Smooth muscle cell (in vitro differentiated cells): ENCODE results near the gene ZBTB46. TPM values are rescaled to one million over a fixed set of nuclear protein-coding genes. Genes with fewer than 3 reads are reported as not detected.

Source experiments
- DNase-seq: peaks from one replicate; lab custom pipeline; 2025; ENCODE audit not compliant: unreplicated experiment; lab: John Stamatoyannopoulos, UW
- H2AFZ ChIP-seq: fragments of 200-600 bp; sonication (generic); 2 replicates; pipeline ENCODE4 v1.6.0; 2016; ENCODE audit warnings: antibody characterized with exemption, low read depth, mild to moderate bottlenecking
- H3F3A ChIP-seq: fragments of 200-600 bp; sonication (generic); 2 replicates; pipeline ENCODE4 v1.6.0; 2017; ENCODE audit warnings: antibody characterized with exemption, low read depth
- H3K27ac ChIP-seq: fragments of 200-600 bp; sonication (generic); 2 replicates; pipeline ENCODE4 v1.5.1; 2016; ENCODE audit warnings: low read depth, mild to moderate bottlenecking
- H3K27me3 ChIP-seq: fragments of 200-600 bp; sonication (generic); 2 replicates; pipeline ENCODE4 v1.6.1; 2016; ENCODE audit warnings: low read depth, mild to moderate bottlenecking
- H3K36me3 ChIP-seq: fragments of 200-600 bp; sonication (generic); 2 replicates; pipeline ENCODE4 v1.5.1; 2016; ENCODE audit warnings: low read depth
- H3K4me1 ChIP-seq: fragments of 200-600 bp; sonication (generic); 2 replicates; pipeline ENCODE4 v1.5.1; 2016; ENCODE audit warnings: low read depth
- H3K4me2 ChIP-seq: fragments of 200-600 bp; sonication (generic); 2 replicates; pipeline ENCODE4 v1.6.0; 2016; ENCODE audit warnings: mild to moderate bottlenecking
- H3K4me3 ChIP-seq: fragments of 200-600 bp; sonication (generic); 2 replicates; pipeline ENCODE4 v1.5.1; 2016; ENCODE audit warnings: mild to moderate bottlenecking
- H3K79me2 ChIP-seq: fragments of 200-600 bp; sonication (generic); 2 replicates; pipeline ENCODE4 v1.6.0; 2016; ENCODE audit warnings: low read depth, mild to moderate bottlenecking
- H3K9ac ChIP-seq: fragments of 200-600 bp; sonication (generic); 2 replicates; pipeline ENCODE4 v1.6.0; 2016; ENCODE audit warnings: low read depth
- H3K9me3 ChIP-seq: fragments of 200-600 bp; sonication (generic); replicated peaks from 2 replicates; pipeline ENCODE4 v1.5.1; 2016; ENCODE audit warnings: low read depth
- H4K20me1 ChIP-seq: fragments of 200-600 bp; sonication (generic); 2 replicates; pipeline ENCODE4 v1.6.0; 2016; ENCODE audit warnings: low read depth
- CTCF ChIP-seq: fragments of 200-600 bp; sonication (generic); IDR thresholded peaks from 2 replicates; pipeline ENCODE4 v1.5.1; 2017; ENCODE audit warnings: borderline replicate concordance, mild to moderate bottlenecking, antibody characterized with exemption; ENCODE audit not compliant: insufficient read depth, poor library complexity, severe bottlenecking
- WGBS: methylation state at CpG from one replicate; pipeline ENCODE4 v1.1.7; 2016; ENCODE audit warnings: low lambda C conversion rate; 5-methylcytosine and 5-hydroxymethylcytosine counted together
- polyA plus RNA-seq: library from polyadenylated mRNA; unstranded; fragments of >200 nt; fragmentation: Nextera tagmentation; extraction: Ambion mirVana; gene quantifications from 2 replicates; pipeline ENCODE4 v1.2.1, GENCODE V29; 2016
- total RNA-seq: library from RNA; depleted of rRNA; stranded (reverse); fragments of >200 nt; gene quantifications from 2 replicates; pipeline ENCODE4 v1.2.3, GENCODE V29; 2014

ZBTB46 gene
- total and polyA plus RNA-seq, 2 experiments from 2014 or later: 2.3 to 2.7 TPM

DNA sequence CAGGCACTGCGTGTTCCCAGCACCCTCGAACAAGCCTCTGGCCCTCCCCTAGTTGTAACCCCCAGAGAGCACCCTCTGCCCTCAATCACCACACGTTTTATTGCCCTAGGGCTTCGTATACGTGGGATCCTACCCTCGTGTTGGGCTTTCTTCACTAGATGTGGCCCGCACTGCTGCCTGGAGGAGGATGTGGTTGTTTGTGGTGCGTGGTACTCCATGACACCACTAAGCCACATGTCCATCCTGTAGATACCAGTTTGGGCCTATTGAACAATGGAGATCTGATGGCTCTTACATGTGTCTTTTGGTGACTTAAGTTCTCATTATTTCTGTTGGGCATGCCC is 74.4 kb downstream of the ZBTB46 start:
- Histone ChIP-seq H3F3A (no peaks in the 10 kb centered on the region), H3K9ac (no peak overlapping the region), H3K36me3 (no peaks in the 10 kb centered on the region), H4K20me1 (no peaks in the 10 kb centered on the region), H3K4me2 (no peak overlapping the region), H3K4me1 (no peaks in the 10 kb centered on the region), H3K27ac (no peak overlapping the region), H3K79me2 (no peaks in the 10 kb centered on the region), H3K27me3 (no peaks in the 10 kb centered on the region), H2AFZ (no peak overlapping the region), H3K9me3 (no peaks in the 10 kb centered on the region), H3K4me3 (no peak overlapping the region)
- no peak for DNase-seq
- 84% methylated on average over 8 of the region's 8 CpGs for WGBS
- no peak for TF ChIP-seq CTCF

DNA sequence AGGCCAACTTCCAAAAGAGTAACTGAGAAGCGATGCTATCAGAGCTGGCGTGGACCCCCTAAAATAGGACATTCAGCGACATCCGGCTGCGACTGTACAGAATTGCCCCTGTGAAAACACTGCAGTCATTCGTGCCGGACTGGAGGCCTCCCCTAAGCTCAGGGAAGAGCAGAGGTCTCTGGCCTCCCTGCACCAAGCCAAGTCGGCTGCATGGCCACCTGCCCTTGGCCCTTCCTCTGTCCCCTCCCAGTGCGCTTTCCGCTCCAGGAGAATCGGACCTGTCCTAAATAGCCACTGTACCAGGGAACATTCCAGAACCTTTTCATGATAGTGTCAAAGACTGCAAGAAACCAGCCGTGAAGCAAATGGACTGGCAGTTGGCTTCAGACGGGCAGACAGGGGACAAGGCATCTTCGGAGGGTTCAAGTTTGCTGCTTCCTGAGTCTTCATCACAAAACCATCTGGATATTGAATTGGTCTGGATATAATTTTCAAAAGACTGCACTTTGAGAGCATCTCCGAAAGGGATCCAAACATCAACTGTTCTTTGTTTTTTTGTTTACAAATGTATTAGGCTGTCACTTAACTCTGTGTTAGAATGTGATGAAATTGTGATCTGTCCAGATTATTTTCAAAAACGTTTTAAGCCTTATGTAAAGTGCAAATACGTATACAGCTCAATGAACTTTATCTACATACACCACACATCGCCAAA is 75.0 kb downstream of the ZBTB46 start:
- Histone ChIP-seq H2AFZ (no peak overlapping the region), H3K9me3 (no peaks in the 10 kb centered on the region), H3K4me2 (no peak overlapping the region), H3K27me3 (no peaks in the 10 kb centered on the region), H3K4me1 (no peaks in the 10 kb centered on the region), H3K36me3 (no peaks in the 10 kb centered on the region), H3K27ac (no peak overlapping the region), H3K79me2 (no peaks in the 10 kb centered on the region), H4K20me1 (no peaks in the 10 kb centered on the region), H3K9ac (no peak overlapping the region), H3F3A (no peaks in the 10 kb centered on the region), H3K4me3 (no peak overlapping the region)
- no peak for DNase-seq
- 90% methylated on average over 18 of the region's 18 CpGs for WGBS
- TF ChIP-seq CTCF: no peak

GRCh38 chr20:63754008-63754407 is 77.1 kb downstream of the ZBTB46 start:
- WGBS: 23% methylated on average over 16 of the region's 16 CpGs
- H3K27me3 ChIP-seq: no peaks in the 10 kb centered on the region
- no peak for TF ChIP-seq CTCF
- no peak overlapping the region for H3K27ac ChIP-seq
- DNase-seq: no peak
- H3K4me1 ChIP-seq: no peaks in the 10 kb centered on the region
- no peaks in the 10 kb centered on the region for H3K9me3 ChIP-seq
- H3K36me3 ChIP-seq: no peaks in the 10 kb centered on the region
- H3K4me3 ChIP-seq: no peak overlapping the region
- H3K79me2 ChIP-seq: no peaks in the 10 kb centered on the region
- no peaks in the 10 kb centered on the region for H3F3A ChIP-seq
- H3K4me2 ChIP-seq: peak overlapping the region; percentile 36
- H3K9ac ChIP-seq: no peak overlapping the region
- H2AFZ ChIP-seq: no peak overlapping the region
- no peaks in the 10 kb centered on the region for H4K20me1 ChIP-seq

DNA sequence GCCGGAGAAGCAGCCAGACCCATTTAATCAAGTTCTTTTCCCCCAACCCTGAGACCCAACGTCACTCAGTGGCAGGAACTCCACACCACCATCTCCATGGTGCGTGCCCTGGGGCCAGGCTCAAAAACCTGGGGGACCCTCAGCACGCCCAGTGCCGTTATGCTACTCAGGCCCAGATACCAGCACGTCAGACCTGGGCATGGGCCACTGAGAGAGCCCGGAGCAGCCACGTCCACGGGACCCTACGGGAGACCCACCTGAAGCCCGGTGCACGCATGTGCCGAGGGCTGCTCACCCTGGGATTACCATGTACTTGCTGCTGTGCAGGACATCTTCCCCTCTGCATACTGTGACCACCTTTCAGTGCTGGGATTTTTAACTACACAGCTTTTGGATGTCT is 77.7 kb downstream of the ZBTB46 start:
- 95% methylated on average over 13 of the region's 13 CpGs for WGBS
- H3F3A ChIP-seq: no peaks in the 10 kb centered on the region
- H3K9ac ChIP-seq: no peak overlapping the region
- no peaks in the 10 kb centered on the region for H3K27me3 ChIP-seq
- H2AFZ ChIP-seq: no peak overlapping the region
- no peak overlapping the region for H3K4me2 ChIP-seq
- H3K4me3 ChIP-seq: no peak overlapping the region
- H3K27ac ChIP-seq: no peak overlapping the region
- no peaks in the 10 kb centered on the region for H4K20me1 ChIP-seq
- DNase-seq: no peak
- TF ChIP-seq CTCF: no peak
- H3K4me1 ChIP-seq: no peaks in the 10 kb centered on the region
- H3K9me3 ChIP-seq: no peaks in the 10 kb centered on the region
- H3K79me2 ChIP-seq: no peaks in the 10 kb centered on the region
- H3K36me3 ChIP-seq: no peaks in the 10 kb centered on the region
